SK-N-SH treated with all-trans-retinoic acid at 6 μM for 48 hours (cell line): ENCODE measurements around the gene POLR3C.

Experiments
- ARNTL ChIP-seq: fragments of 450-650 bp; formaldehyde crosslinking; IDR thresholded peaks from 2 replicates; pipeline ENCODE4 v1.5.0; 2020; ENCODE audit warnings: low read depth, mild to moderate bottlenecking, moderate library complexity, borderline replicate concordance
- CREB5 ChIP-seq: fragments of 250-450 bp; sonication (Bioruptor Pico); IDR thresholded peaks from 2 replicates; pipeline ENCODE4 v1.5.1; 2020; ENCODE audit warnings: low read depth, mild to moderate bottlenecking, moderate library complexity
- CSRNP3 ChIP-seq: fragments of 250-450 bp; sonication (Bioruptor Pico); IDR thresholded peaks from 2 replicates; pipeline ENCODE4 v1.5.1; 2021; ENCODE audit warnings: mild to moderate bottlenecking, moderate library complexity
- ESRRG ChIP-seq: fragments of 250-450 bp; sonication (Bioruptor Pico); IDR thresholded peaks from 2 replicates; pipeline ENCODE4 v1.6.1; 2021; ENCODE audit warnings: mild to moderate bottlenecking
- GLIS3 ChIP-seq: fragments of 250-450 bp; sonication (Bioruptor Pico); IDR thresholded peaks from 2 replicates; pipeline ENCODE4 v1.5.0; 2020; ENCODE audit warnings: mild to moderate bottlenecking, moderate library complexity
- PATZ1 ChIP-seq: fragments of 250-450 bp; sonication (Bioruptor Pico); IDR thresholded peaks from 2 replicates; pipeline ENCODE4 v1.8.0; 2020; ENCODE audit warnings: mild to moderate bottlenecking, moderate library complexity, borderline replicate concordance
- SNAI2 ChIP-seq: fragments of 250-450 bp; sonication (Bioruptor Pico); IDR thresholded peaks from 2 replicates; pipeline ENCODE4 v1.5.0; 2020; ENCODE audit warnings: mild to moderate bottlenecking, moderate library complexity
- ZFP3 ChIP-seq: fragments of 250-450 bp; sonication (Bioruptor Pico); IDR thresholded peaks from 2 replicates; pipeline ENCODE4 v1.5.0; 2020; ENCODE audit warnings: mild to moderate bottlenecking, moderate library complexity
- ZFP30 ChIP-seq: fragments of 450-650 bp; formaldehyde crosslinking; IDR thresholded peaks from 2 replicates; pipeline ENCODE4 v1.5.0; 2022; ENCODE audit warnings: mild to moderate bottlenecking, moderate library complexity
- ZNF565 ChIP-seq: fragments of 450-650 bp; formaldehyde crosslinking; conservative IDR thresholded peaks from 2 replicates; pipeline ENCODE4 v1.5.0; 2020; ENCODE audit warnings: low read depth, mild to moderate bottlenecking, moderate library complexity

- TF ChIP-seq PATZ1 (CRISPR knock-in tag) (no peak), ZFP30 (no peak), CREB5 (CRISPR knock-in tag) (no peak), ZFP3 (no peak), ESRRG (CRISPR knock-in tag) (no peak), ARNTL (CRISPR knock-in tag) (no peak), SNAI2 (CRISPR knock-in tag) (no peak), CSRNP3 (CRISPR knock-in tag) (no peak), GLIS3 (CRISPR knock-in tag) (no peak), ZNF565 (CRISPR knock-in tag) (no peak)
These were observed 61.8 kb downstream of the POLR3C start, which contains the start of gene ANKRD35 for GRCh38 chr1:145885738-145886287.
